ENCODE measurements around the gene ARSB.

The ARSB gene

DNA sequence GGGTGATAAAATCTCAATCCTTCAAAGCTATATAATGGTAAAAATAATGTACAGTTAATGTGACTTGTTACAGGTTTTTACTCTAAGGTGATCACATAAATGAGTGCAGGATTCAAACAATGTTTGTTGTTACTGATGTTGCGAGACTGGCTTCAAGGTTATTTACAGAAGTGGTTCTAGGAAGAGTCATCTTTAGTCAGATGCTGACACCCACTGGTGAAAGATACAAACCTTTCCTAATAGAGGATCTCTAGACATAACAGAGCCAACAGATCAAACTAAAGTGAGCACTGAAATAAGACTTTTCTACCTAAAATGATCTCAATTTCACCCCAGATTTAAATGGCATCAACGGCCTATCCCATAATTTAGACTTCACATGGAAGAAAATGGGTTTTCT, 20.2 kb downstream of the ARSB start:
- no peaks in the 10 kb centered on the region for H3K9me3 Mint-ChIP-seq
- H3K27ac Mint-ChIP-seq (ENCODE audit: low read depth), result no peak overlapping the region
- no peaks in the 10 kb centered on the region for H3K27me3 Mint-ChIP-seq
- no peaks in the 10 kb centered on the region for H3K4me1 Mint-ChIP-seq
- H3K4me3 Mint-ChIP-seq, result no peak overlapping the region
- ATAC-seq (replicated peaks; ENCODE audit: extremely low read depth, poor library complexity, severe bottlenecking) (no peak), DNase-seq (ENCODE audit: low spot score in 2 of 2) (no peak)
- peaks cover 7% of the 10 kb centered on the region for H3K36me3 Mint-ChIP-seq (ENCODE audit: insufficient read depth)

DNA sequence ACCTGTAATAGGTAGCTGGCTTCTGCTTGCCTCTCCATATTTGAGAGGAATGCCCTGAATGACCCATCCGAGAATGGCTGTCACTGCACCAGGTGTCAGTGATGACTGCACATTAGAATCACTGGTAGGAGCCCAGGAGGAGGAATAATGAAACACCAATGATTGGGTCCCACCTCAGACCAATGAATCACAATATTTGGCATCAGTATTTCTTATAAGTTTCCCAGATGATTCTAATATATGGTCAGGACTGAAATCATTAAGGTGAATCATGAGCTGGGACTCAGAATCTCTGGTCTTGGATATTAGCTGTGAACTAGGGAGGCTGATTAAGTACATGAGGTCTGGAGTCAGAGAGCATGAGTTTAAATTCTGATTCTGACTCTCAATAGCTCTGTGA, 23.4 kb downstream of the ARSB start:
- H3K4me3 Mint-ChIP-seq, result no peak overlapping the region
- ATAC-seq (replicated peaks; ENCODE audit: extremely low read depth, poor library complexity, severe bottlenecking), result no peak
- no peaks in the 10 kb centered on the region for H3K4me1 Mint-ChIP-seq
- H3K27ac Mint-ChIP-seq (ENCODE audit: low read depth), result no peak overlapping the region
- no peaks in the 10 kb centered on the region for H3K9me3 Mint-ChIP-seq
- no peak for DNase-seq (ENCODE audit: low spot score in 2 of 2)
- H3K36me3 Mint-ChIP-seq (ENCODE audit: insufficient read depth), result peaks cover 7% of the 10 kb centered on the region
- no peaks in the 10 kb centered on the region for H3K27me3 Mint-ChIP-seq

DNA sequence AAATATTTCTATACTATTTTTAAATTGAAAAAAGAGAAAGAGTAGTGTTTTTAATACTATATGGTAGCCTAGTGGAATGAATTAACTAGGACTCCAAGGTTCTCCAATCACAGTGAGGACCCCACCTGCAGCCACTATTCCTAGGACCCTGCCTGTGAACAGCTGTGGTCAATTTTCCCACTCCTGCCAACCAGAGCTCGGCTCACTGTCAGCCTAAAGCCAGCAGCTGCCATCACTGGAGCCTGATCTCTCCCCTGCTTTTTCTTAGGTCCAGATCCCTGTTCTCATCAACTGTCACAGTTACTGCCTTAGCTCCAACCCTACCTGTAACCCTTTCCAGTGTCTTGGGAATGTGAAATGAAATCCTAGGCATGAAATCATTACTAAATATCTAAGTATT, 25.3 kb downstream of the ARSB start:
- peaks cover 10% of the 10 kb centered on the region for H3K36me3 Mint-ChIP-seq (ENCODE audit: insufficient read depth)
- no peaks in the 10 kb centered on the region for H3K4me1 Mint-ChIP-seq
- DNase-seq (ENCODE audit: low spot score in 2 of 2), result no peak
- no peak for ATAC-seq (replicated peaks; ENCODE audit: extremely low read depth, poor library complexity, severe bottlenecking)
- no peaks in the 10 kb centered on the region for H3K27me3 Mint-ChIP-seq
- no peak overlapping the region for H3K4me3 Mint-ChIP-seq
- H3K9me3 Mint-ChIP-seq, result no peaks in the 10 kb centered on the region
- no peak overlapping the region for H3K27ac Mint-ChIP-seq (ENCODE audit: low read depth)

DNA sequence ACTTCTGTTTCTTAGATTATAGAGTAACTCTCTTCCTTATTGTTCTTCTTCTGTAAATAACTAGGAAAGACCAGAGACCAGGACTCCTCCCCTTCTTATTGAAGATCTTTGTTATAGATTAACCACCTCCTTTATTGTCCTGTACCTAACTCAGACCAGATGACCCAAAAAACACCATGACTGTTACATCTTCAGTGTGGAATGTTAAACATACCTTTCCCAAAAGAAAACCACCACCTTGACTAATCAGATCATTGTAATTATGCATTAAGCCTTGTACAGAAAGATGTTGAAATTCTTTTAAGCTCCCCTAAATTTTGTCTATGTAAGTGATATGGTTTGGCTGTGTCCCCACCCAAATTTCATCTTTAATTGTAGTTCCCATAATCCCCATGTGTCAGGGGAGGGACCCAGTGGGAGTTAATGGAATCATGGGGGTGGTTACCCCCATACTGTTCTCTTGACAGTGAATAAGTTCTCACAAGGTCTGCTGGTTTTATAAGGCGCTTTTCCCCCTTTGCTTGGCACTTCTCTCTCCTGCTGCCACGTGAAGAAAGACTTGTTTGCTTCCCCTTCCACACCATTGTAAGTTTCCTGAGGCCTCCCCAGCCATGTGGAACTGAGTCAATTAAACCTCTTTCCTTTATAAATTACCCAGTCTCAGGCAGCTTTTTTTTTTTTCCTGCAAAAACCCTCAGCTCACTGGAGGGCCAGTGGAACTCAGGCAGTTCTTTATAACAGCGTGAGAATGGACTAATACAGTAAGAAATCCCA, 26.3 kb downstream of the ARSB start:
- DNase-seq (ENCODE audit: low spot score in 2 of 2) (no peak), ATAC-seq (replicated peaks; ENCODE audit: extremely low read depth, poor library complexity, severe bottlenecking) (no peak)
- peaks cover 8% of the 10 kb centered on the region for H3K36me3 Mint-ChIP-seq (ENCODE audit: insufficient read depth)
- H3K27me3 Mint-ChIP-seq, result no peaks in the 10 kb centered on the region
- no peak overlapping the region for H3K4me3 Mint-ChIP-seq
- H3K4me1 Mint-ChIP-seq, result peaks cover under 1% of the 10 kb centered on the region
- no peak overlapping the region for H3K27ac Mint-ChIP-seq (ENCODE audit: low read depth)
- H3K9me3 Mint-ChIP-seq, result no peaks in the 10 kb centered on the region

DNA sequence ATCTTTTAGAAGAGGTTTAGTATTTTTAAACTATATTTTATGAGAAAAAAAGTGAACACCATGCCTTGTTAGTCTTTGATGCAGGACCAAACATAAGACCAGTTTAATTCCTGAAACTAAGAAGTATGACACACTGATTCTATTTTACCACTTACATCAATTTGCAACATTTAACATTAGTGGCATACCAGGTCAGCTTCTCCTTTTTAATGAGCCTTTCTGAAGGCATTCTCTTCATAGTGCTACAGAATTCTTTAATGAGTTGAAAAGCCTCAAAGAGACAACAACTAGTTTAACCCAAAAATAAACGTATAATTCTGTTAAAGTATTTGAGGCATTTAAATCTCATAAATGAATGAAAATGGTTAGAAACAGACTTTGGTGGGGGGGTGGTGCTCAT, 28.2 kb downstream of the ARSB start:
- peaks cover 7% of the 10 kb centered on the region for H3K36me3 Mint-ChIP-seq (ENCODE audit: insufficient read depth)
- DNase-seq (ENCODE audit: low spot score in 2 of 2), result no peak
- peaks cover 9% of the 10 kb centered on the region for H3K4me1 Mint-ChIP-seq
- no peaks in the 10 kb centered on the region for H3K27me3 Mint-ChIP-seq
- no peak overlapping the region for H3K4me3 Mint-ChIP-seq
- no peaks in the 10 kb centered on the region for H3K9me3 Mint-ChIP-seq
- no peak overlapping the region for H3K27ac Mint-ChIP-seq (ENCODE audit: low read depth)
- no peak for ATAC-seq (replicated peaks; ENCODE audit: extremely low read depth, poor library complexity, severe bottlenecking)

DNA sequence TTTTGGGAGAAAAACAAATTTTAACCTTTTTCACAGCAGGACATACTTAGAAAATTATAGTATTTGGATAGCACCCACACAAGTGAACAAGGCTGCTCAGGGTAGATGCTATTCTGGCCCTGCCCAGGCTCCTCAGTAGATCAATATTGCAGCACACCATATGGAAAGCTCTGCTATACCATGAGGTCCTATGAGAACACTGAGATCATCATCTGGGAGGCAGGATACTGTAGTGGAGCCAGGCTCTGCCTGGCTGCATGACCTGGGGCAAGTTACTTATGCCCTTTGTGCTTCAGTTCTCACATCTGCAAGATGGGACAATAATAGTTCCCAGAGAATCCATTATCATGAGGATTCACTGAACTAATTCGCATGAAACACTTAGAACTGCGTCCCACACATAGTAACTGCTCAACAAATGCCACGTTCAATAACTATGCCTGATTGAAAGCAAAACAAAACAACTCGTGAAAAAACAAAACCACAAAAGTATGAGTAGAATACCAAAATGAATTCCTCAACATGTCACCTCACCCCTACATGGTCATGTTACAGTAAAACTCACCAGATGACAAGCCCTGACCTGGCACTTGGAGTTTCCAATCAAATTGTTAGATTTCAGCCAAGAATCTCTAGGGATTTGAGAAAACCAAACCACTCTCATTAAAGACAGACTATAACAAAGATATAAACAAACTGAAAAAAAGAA, 31.9 kb downstream of the ARSB start:
- H3K4me3 Mint-ChIP-seq, result no peak overlapping the region
- peaks cover 9% of the 10 kb centered on the region for H3K4me1 Mint-ChIP-seq
- H3K27me3 Mint-ChIP-seq, result no peaks in the 10 kb centered on the region
- ATAC-seq (replicated peaks; ENCODE audit: extremely low read depth, poor library complexity, severe bottlenecking), result no peak
- no peaks in the 10 kb centered on the region for H3K9me3 Mint-ChIP-seq
- no peak for DNase-seq (ENCODE audit: low spot score in 2 of 2)
- H3K36me3 Mint-ChIP-seq (ENCODE audit: insufficient read depth), result peaks cover 4% of the 10 kb centered on the region
- peak overlapping the region; percentile 53 for H3K27ac Mint-ChIP-seq (ENCODE audit: low read depth)

DNA sequence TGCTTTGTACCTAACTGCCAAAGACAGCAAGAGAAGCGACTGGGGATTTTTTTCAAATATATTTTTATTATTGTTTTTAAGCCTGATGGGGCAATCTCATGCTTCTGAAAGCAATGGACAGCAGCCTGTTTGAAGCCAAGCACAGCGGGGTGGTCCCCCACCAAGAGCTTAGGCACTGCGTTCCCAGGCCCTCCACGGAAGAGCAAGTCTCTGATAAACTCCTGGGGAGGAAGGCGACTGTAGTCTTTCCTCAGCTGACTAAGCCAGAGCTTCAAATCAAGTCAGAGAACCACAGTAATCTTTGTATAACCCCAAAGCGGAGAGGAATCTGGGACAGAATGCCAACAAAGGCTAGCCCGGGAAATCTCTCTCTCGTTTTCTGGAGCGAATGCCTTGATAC, 54.4 kb downstream of the ARSB start:
- Mint-ChIP-seq H3K4me1 (no peaks in the 10 kb centered on the region), H3K27ac (ENCODE audit: low read depth) (no peak overlapping the region), H3K4me3 (no peak overlapping the region), H3K9me3 (no peaks in the 10 kb centered on the region), H3K36me3 (ENCODE audit: insufficient read depth) (peaks cover 4% of the 10 kb centered on the region), H3K27me3 (no peaks in the 10 kb centered on the region)
- ATAC-seq (replicated peaks; ENCODE audit: extremely low read depth, poor library complexity, severe bottlenecking) (no peak), DNase-seq (ENCODE audit: low spot score in 2 of 2) (no peak)

DNA sequence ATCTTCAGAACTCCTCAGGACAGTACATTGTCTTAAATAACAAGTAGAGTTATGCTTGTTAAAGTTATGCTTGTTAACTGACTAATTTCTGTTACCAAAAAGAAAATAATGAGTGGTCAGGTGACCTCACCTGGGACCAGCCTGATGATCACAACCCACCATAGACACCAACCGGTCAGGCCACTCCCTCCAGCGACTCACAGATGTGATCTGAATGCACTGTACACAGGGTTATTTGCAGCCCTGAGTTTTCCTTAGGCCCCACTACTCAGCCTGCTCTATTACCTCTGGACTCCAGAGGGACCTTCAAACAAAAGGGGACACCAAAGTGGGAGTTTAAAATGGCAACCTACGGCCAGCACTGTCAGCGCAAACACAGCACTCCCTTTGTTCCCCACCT, 55.3 kb downstream of the ARSB start:
- no peak for DNase-seq (ENCODE audit: low spot score in 2 of 2)
- no peak overlapping the region for H3K27ac Mint-ChIP-seq (ENCODE audit: low read depth)
- H3K27me3 Mint-ChIP-seq, result no peaks in the 10 kb centered on the region
- H3K9me3 Mint-ChIP-seq, result no peaks in the 10 kb centered on the region
- H3K4me1 Mint-ChIP-seq, result no peaks in the 10 kb centered on the region
- no peak overlapping the region for H3K4me3 Mint-ChIP-seq
- no peak for ATAC-seq (replicated peaks; ENCODE audit: extremely low read depth, poor library complexity, severe bottlenecking)
- peaks cover 4% of the 10 kb centered on the region for H3K36me3 Mint-ChIP-seq (ENCODE audit: insufficient read depth)

DNA sequence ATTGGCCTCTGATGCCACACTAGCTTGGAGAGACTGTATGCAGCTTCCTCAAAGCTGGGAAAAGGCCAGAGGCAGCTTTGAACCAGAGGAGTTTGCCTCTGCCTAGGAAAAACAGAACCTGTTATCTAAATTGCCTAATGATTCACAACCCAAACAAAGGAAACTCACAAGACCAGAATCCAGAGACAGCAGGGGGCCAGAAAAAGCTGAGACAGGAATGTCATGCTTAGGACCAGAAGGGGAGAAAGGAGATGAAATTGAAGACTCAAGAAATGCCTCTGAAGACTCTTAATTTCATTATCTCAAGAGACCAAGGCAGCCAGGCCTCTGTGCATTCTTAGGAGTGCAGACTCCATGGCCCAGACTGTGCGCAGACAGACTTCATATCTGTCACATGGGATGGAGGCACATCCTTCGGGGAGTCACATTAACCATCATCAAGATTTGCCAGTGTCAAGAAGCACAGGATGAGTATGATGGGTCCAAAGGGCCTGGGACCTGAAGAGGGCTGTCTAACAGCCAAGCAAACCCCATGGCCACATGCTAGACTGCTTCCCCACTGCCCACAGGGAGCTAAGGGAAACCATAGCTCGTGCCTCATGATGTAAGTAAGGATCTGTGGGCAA, 57.3 kb downstream of the ARSB start:
- ATAC-seq (replicated peaks; ENCODE audit: extremely low read depth, poor library complexity, severe bottlenecking) (no peak), DNase-seq (ENCODE audit: low spot score in 2 of 2) (no peak)
- Mint-ChIP-seq H3K4me1 (no peaks in the 10 kb centered on the region), H3K4me3 (no peak overlapping the region), H3K9me3 (no peaks in the 10 kb centered on the region), H3K36me3 (ENCODE audit: insufficient read depth) (peaks cover 4% of the 10 kb centered on the region), H3K27ac (ENCODE audit: low read depth) (no peak overlapping the region), H3K27me3 (no peaks in the 10 kb centered on the region)

DNA sequence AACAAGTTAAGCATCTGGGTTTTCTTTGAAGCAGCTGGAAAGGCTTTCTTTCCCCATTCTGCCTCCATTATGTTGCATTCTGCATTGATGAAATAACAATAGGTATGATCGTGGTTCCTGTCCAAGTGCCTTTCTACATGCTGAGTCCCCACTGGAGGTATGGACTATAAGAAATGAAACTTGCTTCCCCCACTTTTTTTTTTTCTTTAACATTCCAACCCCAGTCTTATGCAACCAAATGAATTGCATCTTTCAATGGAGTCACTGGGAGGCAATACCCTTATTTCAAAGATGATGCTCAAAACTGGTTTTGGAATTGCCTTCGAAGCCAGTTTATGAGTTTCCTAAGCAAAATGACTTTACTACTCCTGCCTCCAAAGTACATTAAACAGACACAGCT, 58.9 kb downstream of the ARSB start:
- ATAC-seq (replicated peaks; ENCODE audit: extremely low read depth, poor library complexity, severe bottlenecking), result no peak
- no peaks in the 10 kb centered on the region for H3K27me3 Mint-ChIP-seq
- DNase-seq (ENCODE audit: low spot score in 2 of 2), result no peak
- no peak overlapping the region for H3K4me3 Mint-ChIP-seq
- H3K4me1 Mint-ChIP-seq, result no peaks in the 10 kb centered on the region
- no peak overlapping the region for H3K27ac Mint-ChIP-seq (ENCODE audit: low read depth)
- peaks cover 4% of the 10 kb centered on the region for H3K36me3 Mint-ChIP-seq (ENCODE audit: insufficient read depth)
- no peaks in the 10 kb centered on the region for H3K9me3 Mint-ChIP-seq

DNA sequence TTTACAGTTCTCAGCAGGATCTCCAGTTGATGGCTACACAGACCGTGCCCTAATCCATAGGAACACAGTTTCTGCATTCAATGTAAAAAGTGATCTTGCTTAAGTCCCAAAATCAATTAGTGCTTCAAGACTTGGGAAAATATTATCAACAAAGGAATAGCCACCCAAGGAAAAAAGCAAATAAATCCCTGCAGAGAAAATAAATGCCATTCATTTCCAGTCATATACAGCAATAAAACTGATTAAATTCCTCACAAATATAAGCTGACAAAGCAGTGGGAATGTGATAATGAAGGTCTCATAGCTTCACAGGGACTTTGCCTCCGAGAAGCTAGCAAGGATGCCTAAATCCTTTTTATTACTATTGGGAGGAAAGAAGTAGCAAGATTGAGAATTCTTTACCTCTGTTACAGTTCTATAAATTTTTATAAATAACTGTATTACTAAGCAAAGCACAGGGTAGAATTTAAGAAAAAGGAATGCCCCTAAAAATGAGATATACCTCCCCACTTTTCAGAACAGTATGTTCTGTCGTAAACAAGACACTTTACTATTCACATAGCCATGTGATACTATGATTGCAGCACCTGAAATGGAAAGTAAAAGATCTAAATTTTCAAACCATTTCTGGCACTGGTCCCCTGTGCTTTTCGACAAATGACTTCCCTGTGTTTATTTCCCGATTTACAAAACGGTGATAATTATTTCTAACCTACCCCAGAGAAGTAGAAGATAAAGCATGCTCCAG, 59.8 kb downstream of the ARSB start:
- H3K27ac Mint-ChIP-seq (ENCODE audit: low read depth), result no peak overlapping the region
- no peaks in the 10 kb centered on the region for H3K27me3 Mint-ChIP-seq
- peaks cover 4% of the 10 kb centered on the region for H3K36me3 Mint-ChIP-seq (ENCODE audit: insufficient read depth)
- no peak overlapping the region for H3K4me3 Mint-ChIP-seq
- no peaks in the 10 kb centered on the region for H3K4me1 Mint-ChIP-seq
- DNase-seq (ENCODE audit: low spot score in 2 of 2), result no peak
- H3K9me3 Mint-ChIP-seq, result no peaks in the 10 kb centered on the region
- no peak for ATAC-seq (replicated peaks; ENCODE audit: extremely low read depth, poor library complexity, severe bottlenecking)

DNA sequence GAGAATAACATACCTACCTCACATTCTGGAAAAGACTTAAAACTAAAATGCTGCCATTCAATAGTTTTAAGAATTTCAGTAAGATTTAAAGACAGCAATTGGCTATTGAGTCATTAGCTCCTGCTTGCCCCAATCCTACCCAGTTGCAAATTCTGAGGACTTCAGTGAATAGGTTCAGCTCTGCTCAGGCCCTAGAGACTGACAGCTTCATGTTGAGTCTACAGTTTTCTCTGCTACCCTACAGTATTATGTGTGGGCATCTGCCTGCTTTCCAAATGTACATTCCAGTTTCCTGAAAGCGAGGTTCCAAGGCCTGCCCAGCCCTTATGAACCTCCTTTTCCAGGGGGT, 61.5 kb downstream of the ARSB start:
- no peaks in the 10 kb centered on the region for H3K36me3 Mint-ChIP-seq (ENCODE audit: insufficient read depth)
- H3K27ac Mint-ChIP-seq (ENCODE audit: low read depth), result no peak overlapping the region
- no peak for DNase-seq (ENCODE audit: low spot score in 2 of 2)
- no peak overlapping the region for H3K4me3 Mint-ChIP-seq
- H3K9me3 Mint-ChIP-seq, result no peaks in the 10 kb centered on the region
- ATAC-seq (replicated peaks; ENCODE audit: extremely low read depth, poor library complexity, severe bottlenecking), result no peak
- H3K4me1 Mint-ChIP-seq, result no peaks in the 10 kb centered on the region
- no peaks in the 10 kb centered on the region for H3K27me3 Mint-ChIP-seq

All from central memory CD8-positive, alpha-beta T cell (primary cell).